Stomach (tissue), 9 donors: ENCODE measurements around the gene ABLIM3. TPM values are rescaled to one million over a fixed set of nuclear protein-coding genes. Genes with fewer than 3 reads are reported as not detected.

Source experiments
- DNase-seq, 2 donors: peaks; one replicate each; pipeline versions ENCODE4 v3.0.0 to v3.0.0-alpha.2; 2013 to 2019
- H3K27ac ChIP-seq, 5 donors: fragments of 200-600 bp in 4 of 5; sonication (generic) in 4 of 5; one replicate each; pipeline ENCODE4 v1.5.1; 2013 to 2019; ENCODE audit warnings: mild to moderate bottlenecking in 1 of 5, moderate library complexity in 1 of 5
- H3K27me3 ChIP-seq, 3 donors: fragments of 200-600 bp; sonication (generic); one replicate each; pipeline ENCODE4 v1.5.1; 2017 to 2019; ENCODE audit warnings: mixed run types in 1 of 3
- H3K36me3 ChIP-seq, 4 donors: fragments of 200-600 bp; sonication (generic); 1 replicate in 3 of 4; 2 replicates in 1 of 4; pipeline ENCODE4 v1.5.1; 2016 to 2019
- H3K4me1 ChIP-seq, 4 donors: fragments of 200-600 bp; sonication (generic); one replicate each; pipeline ENCODE4 v1.5.1; 2016 to 2019
- H3K4me3 ChIP-seq, 4 donors: fragments of 200-600 bp; sonication (generic) in 3 of 4; one replicate each; pipeline ENCODE4 v1.5.1; 2016 to 2019; ENCODE audit warnings: mild to moderate bottlenecking in 1 of 4
- H3K9me3 ChIP-seq, 4 donors: fragments of 200-600 bp; sonication (generic); one replicate each; pipeline ENCODE4 v1.5.1; 2016 to 2019
- CTCF ChIP-seq, 7 experiments: fragments of 450-650 bp in 4 of 7; fragments of 200-600 bp in 3 of 7; sonication (generic) in 3 of 7; IDR thresholded peaks; one replicate each; pipeline ENCODE4 v1.5.1; 2016 to 2019; ENCODE audit warnings: antibody characterized with exemption in 7 of 7, control low read depth in 2 of 7, mild to moderate bottlenecking in 1 of 7
- EP300 ChIP-seq: sonication (generic); formaldehyde crosslinking; IDR thresholded peaks from one replicate; pipeline ENCODE4 v1.6.1; 2017; ENCODE audit warnings: antibody characterized with exemption
- POLR2A ChIP-seq, 4 donors: fragments of 450-650 bp; IDR thresholded peaks; one replicate each; pipeline ENCODE4 v1.6.1; 2016; ENCODE audit warnings: antibody characterized with exemption in 4 of 4, control low read depth in 2 of 4, mild to moderate bottlenecking in 1 of 4, moderate library complexity in 1 of 4
- POLR2AphosphoS5 ChIP-seq, 3 donors: sonication (generic); formaldehyde crosslinking; IDR thresholded peaks; one replicate each; pipeline ENCODE4 v1.6.1; 2016; ENCODE audit warnings: antibody characterized with exemption in 3 of 3
- WGBS, 5 donors: extraction: QIAGEN DNeasy Blood & Tissue Kit in 3 of 5; methylation state at CpG; one replicate each; pipeline versions ENCODE4 v1.1.5 to v1.1.7; 2013 to 2018; 5-methylcytosine and 5-hydroxymethylcytosine counted together
- intact Hi-C: fragments of 100-400 bp; cut with DNase I; formaldehyde crosslinking; loops from one replicate; pipeline ENCODE4 v1.15.1; 2023; ENCODE audit warnings: low total_unique reads
- polyA plus RNA-seq, 3 donors: library from polyadenylated mRNA; stranded (reverse); fragments of 200-250 nt; gene quantifications; one replicate each; pipeline ENCODE4 v1.2.3, GENCODE V29; 2013
- total RNA-seq, 5 donors: library from RNA; depleted of rRNA; stranded (reverse); fragments of >200 nt; gene quantifications; one replicate each; pipeline versions ENCODE4 v1.1.0 to v1.2.3, GENCODE V29; 2014 to 2016
- donor health status: healthy with polysubstance abuse.
- donor health status: Bipolar disorder and iron deficiency.
- donor health status: healthy.

Gene ABLIM3
- total and polyA plus RNA-seq, 8 donors = 4.6 to 21.4 (median 10.3) TPM

GRCh38 chr5:149172709-149173505 lies 31.6 kb downstream of the ABLIM3 start:
- intact Hi-C loops = no loop called here
- Histone ChIP-seq H3K9me3 (no peaks in the 10 kb centered on the region), H3K27ac (no peak overlapping the region), H3K4me1 (peaks cover 0 to 11% (median 4%) of the 10 kb centered on the region in 4 donors), H3K27me3 (no peaks in the 10 kb centered on the region), H3K36me3 (no peaks in the 10 kb centered on the region), H3K4me3 (no peak overlapping the region)
- DNase-seq = no peak
- WGBS, 5 donors = 84 to 91% (median 88%) methylated on average over 6 of the region's 6 CpGs
- TF ChIP-seq CTCF (IDR thresholded peaks at IDR 0.05) (no peak), EP300 (no peak), POLR2A (IDR thresholded peaks at IDR 0.05) (no peak), POLR2AphosphoS5 (IDR thresholded peaks at IDR 0.05) (no peak)

GRCh38 chr5:149174847-149175234 lies 33.5 kb downstream of the ABLIM3 start:
- Histone ChIP-seq H3K36me3 (no peaks in the 10 kb centered on the region), H3K9me3 (no peaks in the 10 kb centered on the region), H3K4me3 (no peak overlapping the region), H3K4me1 (peaks cover 0 to 11% (median 4%) of the 10 kb centered on the region in 4 donors), H3K27ac (peak overlapping the region in 4 of 5 donors; percentile 30 to 49 (median 44)), H3K27me3 (no peaks in the 10 kb centered on the region)
- no peak for TF ChIP-seq CTCF (IDR thresholded peaks at IDR 0.05)
- no peak for TF ChIP-seq POLR2AphosphoS5 (IDR thresholded peaks at IDR 0.05)
- TF ChIP-seq EP300 = no peak
- TF ChIP-seq POLR2A (IDR thresholded peaks at IDR 0.05) = no peak
- WGBS, 5 donors = 88 to 97% (median 93%) methylated on average over 3 of the region's 3 CpGs
- intact Hi-C loops = no loop called here
- DNase-seq = no peak

GRCh38 chr5:149175346-149176105 lies 34.2 kb downstream of the ABLIM3 start:
- DNase-seq = no peak
- Histone ChIP-seq H3K27ac (peak overlapping the region in 2 of 5 donors; percentile 39 to 49), H3K27me3 (no peaks in the 10 kb centered on the region), H3K36me3 (no peaks in the 10 kb centered on the region), H3K4me3 (no peak overlapping the region), H3K4me1 (peaks cover 0 to 11% (median 4%) of the 10 kb centered on the region in 4 donors), H3K9me3 (no peaks in the 10 kb centered on the region)
- TF ChIP-seq POLR2A (IDR thresholded peaks at IDR 0.05) = no peak
- TF ChIP-seq POLR2AphosphoS5 (IDR thresholded peaks at IDR 0.05) = no peak
- TF ChIP-seq EP300 = no peak
- TF ChIP-seq CTCF (IDR thresholded peaks at IDR 0.05) = no peak
- WGBS, 5 donors = 67 to 73% (median 70%) methylated on average over 11 to 12 of the region's 12 CpGs
- intact Hi-C loops = no loop called here

- Histone ChIP-seq H3K4me1 (peaks cover 0 to 11% (median 4%) of the 10 kb centered on the region in 4 donors), H3K4me3 (no peak overlapping the region), H3K27me3 (no peaks in the 10 kb centered on the region), H3K9me3 (no peaks in the 10 kb centered on the region), H3K36me3 (no peaks in the 10 kb centered on the region), H3K27ac (no peak overlapping the region)
- TF ChIP-seq CTCF (IDR thresholded peaks at IDR 0.05) = no peak
- TF ChIP-seq EP300 = no peak
- no peak for TF ChIP-seq POLR2AphosphoS5 (IDR thresholded peaks at IDR 0.05)
- TF ChIP-seq POLR2A (IDR thresholded peaks at IDR 0.05) = no peak
- DNase-seq = no peak
- intact Hi-C loops = no loop called here
Observed at GRCh38 chr5:149177339-149177843, 36.1 kb downstream of the ABLIM3 start.
